HG03045 (cell line): ENCODE measurements around the gene UGT2A1.

Experiments used
- ATAC-seq: cut with Tn5 transposase; IDR thresholded peaks from one replicate; pipeline ENCODE4 v1.9.1; 2021; ENCODE audit warnings: mild to moderate bottlenecking, moderate library complexity; ENCODE audit not compliant: unreplicated experiment

The UGT2A1 gene

DNA sequence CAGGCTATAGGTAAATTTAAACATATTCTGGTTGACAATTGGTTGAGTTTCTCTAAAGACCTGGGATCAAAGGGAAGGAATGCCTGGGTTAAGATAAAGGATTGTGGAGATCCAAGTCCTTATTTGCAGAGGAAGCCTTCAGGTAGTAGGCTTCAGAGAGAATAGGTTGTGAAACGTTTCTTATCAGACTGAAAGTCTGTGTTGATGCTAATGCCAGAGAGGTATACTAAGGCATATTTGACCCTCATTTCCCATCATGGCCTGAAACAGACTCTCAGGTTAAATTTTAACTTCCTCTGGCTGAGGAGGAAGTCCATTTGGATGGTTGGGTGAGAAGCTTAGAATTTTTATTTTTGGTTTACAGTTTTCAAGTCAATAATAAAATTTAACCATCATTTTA is 61.7 kb downstream of the UGT2A1 start:
- ATAC-seq, result no peak

- ATAC-seq, result no peak
These were observed 63.2 kb downstream of the UGT2A1 start for GRCh38 chr4:69589884-69590283.

- no peak for ATAC-seq
These were observed 68.9 kb downstream of the UGT2A1 start for GRCh38 chr4:69584135-69584534.

- no peak for ATAC-seq
These were observed 69.5 kb downstream of the UGT2A1 start for GRCh38 chr4:69583543-69583942.

GRCh38 chr4:69577245-69577644 is 75.8 kb downstream of the UGT2A1 start:
- no peak for ATAC-seq

GRCh38 chr4:69576251-69576877 is 76.7 kb downstream of the UGT2A1 start:
- ATAC-seq, result no peak

- ATAC-seq, result no peak
These were observed 84.3 kb downstream of the UGT2A1 start for GRCh38 chr4:69568787-69569186.

GRCh38 chr4:69563424-69563823 is 89.6 kb downstream of the UGT2A1 start:
- no peak for ATAC-seq

- no peak for ATAC-seq
These were observed 103.4 kb downstream of the UGT2A1 start for GRCh38 chr4:69549651-69550050.

- ATAC-seq, result no peak
These were observed 106.8 kb downstream of the UGT2A1 start for GRCh38 chr4:69546134-69546765.
